DMS114 treated with DMSO at 0.1 percent for 48 hours (cell line): ENCODE measurements around the gene CPTP.

Experiments used
- DNase-seq: peaks from one replicate; lab custom pipeline; 2025; ENCODE audit not compliant: unreplicated experiment; lab: John Stamatoyannopoulos, UW

The CPTP gene

DNA sequence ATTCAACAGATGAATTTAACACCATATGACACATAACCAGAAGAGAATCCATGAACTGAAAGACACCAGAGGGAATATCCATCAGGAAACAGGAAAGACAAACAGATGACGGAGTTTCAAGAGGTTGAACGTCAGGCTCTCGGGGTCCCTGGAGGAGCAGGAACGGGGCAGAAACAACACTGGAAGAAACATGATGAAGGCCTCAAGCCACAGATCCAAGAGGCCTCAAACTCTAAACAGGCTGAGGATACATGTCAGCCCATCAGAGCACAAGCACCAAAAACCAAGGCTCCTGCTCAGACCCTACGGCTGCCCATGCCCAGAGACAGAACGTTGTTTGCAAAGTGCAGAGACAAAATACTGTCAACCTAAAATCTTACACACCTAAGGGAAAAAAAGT is 7.2 kb upstream of the CPTP start:
- DNase-seq, result no peak

DNA sequence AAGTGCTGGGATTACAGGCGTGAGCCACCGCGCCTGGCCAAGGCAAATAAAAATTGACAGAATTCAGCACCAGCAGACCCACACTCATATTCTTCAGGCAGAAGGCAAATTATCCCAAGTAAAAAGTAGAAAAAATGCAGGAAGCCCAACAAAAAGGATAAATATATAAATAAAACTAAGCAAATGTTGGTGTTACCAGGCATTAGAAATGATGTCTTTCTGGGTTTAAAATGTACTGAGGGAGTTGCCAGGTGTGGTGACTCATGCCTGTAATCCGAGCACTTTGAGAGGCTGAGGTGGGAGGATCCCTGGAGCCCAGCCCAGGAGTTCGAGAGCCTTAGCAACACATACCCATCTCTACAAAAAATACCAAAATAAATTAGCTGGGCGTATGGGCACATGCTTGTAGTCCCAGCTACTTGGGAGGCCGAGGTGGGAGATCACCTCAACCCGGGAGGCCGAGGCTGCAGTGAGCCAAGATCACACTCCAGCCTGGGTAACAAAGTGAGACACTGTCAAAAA is 6.4 kb upstream of the CPTP start:
- no peak for DNase-seq

DNA sequence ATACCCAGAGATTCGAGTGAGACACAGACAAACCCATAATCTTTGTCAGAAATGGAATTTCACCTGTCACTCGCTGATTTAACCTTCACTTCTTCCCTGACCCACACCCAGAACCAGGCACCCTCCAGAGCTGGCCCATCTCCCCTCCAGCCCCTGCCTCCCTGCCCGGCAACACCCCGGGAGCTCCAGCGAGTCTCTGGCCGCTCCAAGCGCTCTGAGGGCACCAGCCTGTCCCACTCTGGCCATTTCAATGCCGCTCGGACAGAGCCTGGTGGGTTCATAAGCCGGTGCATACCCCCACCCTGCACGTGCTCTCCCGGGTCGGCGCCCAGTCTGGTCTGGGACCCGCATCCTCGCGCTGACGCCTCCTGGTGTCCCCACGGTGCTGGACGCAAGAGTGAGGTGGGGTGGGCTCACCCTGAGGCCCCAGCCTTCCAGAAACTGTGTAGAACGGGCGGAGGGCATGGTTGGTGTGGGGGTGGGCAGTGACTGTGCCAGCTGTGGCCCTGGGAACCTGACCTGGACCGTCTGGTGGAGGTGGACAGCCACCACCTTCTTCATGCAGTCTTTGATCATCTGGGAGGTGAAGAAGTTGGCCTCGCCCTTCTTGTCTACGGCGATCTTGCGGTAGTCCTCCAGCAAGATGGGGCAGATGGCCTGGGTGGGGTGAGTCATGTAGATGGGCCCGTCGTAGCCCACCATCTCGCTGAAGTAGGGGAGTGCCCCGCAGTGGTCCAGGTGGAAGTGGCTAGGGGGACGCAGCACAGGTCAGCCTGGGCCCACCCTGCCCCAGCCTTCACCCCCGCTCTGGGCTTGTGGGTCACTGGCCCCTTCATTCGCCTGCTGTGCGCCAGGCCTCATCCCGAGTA is 5.6 kb upstream of the CPTP start:
- DNase-seq, result no peak

DNA sequence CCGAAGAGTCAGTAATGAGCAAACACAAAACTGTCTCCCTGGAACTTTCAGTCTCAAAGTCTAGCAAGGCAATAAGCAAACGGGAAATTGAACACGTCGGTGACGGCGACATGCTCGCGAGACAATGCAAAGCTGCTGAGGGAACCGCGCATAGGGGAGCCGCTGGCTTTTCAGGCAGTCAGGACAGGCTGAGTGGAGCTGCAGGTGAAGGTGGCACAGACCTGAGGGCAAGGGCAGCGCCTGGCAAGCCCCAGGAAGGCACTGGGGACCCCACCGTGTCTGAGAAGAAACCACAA is 5.0 kb upstream of the CPTP start:
- DNase-seq, result no peak

DNA sequence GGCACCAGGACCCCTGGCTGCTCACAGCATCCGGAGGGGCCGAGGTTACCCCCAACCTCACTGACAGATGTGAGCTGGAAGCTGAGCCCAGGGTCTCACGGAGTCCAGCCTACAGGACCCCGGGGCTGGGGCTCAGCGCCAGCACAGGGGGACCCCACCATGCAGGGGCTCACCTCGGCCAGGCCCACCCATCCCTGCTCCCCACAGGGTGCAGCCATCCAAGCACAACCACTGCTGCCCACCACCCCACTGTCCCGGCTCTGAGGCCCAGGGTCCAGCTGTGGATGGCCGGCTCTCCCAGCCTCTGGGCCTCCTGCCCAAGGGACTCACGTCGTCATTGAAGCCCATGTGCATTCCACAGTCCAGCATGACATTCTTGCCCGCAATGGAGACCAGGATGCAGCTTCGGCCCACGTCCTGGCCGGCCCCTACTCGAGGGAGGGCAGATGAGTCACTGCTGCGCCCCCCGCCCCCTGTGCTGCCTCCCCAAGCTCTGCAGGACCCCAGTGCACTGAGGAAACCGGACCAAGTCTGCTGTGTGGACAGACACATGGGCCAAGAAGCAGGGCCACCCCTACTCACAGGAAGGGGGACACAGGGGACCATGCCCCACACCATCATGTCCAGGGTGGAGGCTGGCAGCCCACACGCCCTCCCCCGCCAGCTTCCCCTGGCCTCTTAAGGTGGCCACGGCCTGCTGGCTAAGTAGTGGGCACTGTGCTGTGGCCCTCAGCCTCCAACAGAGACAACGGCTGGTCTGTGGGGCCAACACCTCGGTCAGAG is 3.7 kb upstream of the CPTP start:
- no peak for DNase-seq

DNA sequence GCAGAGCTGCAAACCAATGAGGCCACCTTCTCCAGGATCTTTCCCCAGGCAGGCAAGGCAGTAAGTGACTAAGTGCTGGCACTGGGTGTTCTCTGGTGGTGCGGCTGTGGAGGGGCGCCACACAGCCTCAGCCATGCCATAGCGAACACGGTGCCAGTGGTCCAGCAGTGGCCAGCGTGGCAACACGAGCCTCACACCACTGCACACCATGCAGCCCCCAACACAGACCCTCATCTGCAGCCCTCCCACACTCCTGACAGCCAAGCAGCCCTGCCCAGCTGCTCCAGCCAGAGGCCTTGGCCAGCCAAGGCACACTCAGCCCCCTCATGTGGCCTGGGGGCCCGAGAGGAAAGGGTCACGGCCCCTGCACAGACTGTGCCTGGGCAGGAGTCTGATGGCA is 3.1 kb upstream of the CPTP start:
- DNase-seq, result no peak

DNA sequence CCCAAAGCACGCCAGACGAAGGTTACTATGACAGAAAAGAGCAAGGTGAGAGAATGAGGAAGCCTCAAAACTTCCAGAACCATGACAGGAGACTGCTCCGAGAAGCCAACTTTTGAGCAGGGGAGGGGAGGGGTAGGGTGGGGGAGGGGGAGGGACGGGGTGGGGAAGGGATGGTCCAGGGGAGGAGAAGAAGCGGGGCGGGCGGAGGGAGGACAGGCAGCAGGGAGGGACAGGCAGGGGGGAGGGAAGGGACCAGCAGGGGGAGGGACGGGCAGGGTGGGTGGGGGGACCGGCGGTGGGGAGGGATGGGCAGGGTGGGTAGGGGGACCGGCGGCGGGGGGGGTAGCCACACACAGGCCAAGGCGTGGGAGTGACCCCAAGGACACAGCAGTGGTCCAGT is 2.2 kb upstream of the CPTP start:
- DNase-seq, result no peak

DNA sequence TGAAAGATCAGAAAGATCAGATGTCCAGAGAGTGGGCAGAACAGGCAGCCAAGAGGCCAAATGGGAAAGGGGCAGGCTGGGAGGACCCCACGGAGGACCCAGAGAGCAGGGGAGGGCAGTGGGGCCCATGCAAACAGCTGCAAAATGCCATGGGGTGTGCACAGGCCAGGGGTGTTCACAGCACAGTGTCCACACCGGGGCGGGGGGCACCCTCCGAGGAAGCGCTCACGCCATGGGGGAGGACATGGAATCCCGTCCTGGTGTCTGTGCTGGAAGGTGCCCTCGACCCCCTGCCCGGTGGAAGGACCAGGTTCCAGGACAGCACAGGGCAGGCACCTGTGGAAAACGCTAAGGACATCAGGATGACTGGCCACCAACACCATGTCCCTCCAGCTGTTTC is 1.6 kb upstream of the CPTP start:
- no peak for DNase-seq

DNA sequence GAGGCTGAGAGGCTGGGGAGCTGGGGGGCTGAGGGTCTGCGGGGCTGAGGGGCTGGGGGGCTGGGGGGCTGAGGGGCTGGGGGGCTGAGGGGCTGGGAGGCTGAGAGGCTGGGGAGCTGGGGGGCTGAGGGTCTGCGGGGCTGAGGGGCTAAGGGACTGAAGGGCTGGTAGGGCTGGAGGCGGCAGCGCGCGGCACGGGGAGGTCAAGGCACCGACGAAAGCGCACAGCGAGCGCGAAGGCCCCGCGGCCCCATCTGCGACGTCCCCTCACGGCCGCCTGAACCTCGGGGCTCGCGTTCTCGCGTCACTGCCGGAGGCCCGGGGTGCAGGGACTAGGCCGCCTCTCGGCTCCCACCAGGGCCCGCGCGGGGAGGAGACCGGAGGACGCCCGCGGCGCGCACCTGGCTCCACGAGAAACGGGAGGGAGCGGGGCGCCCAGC is 498 bp upstream of the CPTP start:
- no peak for DNase-seq

DNA sequence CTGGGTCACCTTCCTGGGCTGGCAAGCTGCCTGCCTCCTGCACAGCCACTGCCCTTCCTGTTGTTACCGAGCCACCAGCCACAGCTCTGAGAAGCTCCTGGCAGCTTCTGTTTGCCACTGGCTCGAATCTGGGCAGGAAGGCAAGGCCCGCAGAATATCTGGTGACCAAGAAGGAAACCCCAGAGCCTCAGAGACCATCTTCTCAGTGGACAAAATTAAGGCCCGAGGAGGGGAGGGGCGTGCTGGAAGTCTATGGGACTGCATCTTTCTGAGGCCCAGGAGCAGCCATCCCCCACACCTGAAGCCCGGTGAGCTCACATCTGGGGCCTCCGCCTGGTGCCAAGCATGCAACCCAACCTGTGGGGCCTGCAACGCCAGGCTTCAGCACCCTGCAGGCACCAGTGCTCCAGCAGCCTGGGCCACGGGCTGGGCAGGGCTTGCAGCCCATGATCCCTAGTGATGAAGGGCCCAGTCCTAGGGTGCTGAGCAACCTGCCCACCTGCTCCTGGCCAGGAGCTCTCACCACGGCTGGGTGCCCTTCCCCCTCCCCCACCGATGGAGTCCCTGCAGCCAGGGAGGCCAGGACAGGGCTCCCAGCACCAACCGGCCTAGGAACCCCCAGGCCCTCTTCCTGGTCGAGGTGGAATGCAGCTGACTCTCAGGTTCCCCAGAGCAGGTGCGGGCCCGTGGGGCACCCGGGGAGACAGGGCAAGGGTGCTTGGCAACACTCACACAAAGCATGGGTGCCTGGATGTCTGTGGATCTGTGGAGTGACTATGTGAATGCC is 879 bp downstream of the CPTP start:
- no peak for DNase-seq

DNA sequence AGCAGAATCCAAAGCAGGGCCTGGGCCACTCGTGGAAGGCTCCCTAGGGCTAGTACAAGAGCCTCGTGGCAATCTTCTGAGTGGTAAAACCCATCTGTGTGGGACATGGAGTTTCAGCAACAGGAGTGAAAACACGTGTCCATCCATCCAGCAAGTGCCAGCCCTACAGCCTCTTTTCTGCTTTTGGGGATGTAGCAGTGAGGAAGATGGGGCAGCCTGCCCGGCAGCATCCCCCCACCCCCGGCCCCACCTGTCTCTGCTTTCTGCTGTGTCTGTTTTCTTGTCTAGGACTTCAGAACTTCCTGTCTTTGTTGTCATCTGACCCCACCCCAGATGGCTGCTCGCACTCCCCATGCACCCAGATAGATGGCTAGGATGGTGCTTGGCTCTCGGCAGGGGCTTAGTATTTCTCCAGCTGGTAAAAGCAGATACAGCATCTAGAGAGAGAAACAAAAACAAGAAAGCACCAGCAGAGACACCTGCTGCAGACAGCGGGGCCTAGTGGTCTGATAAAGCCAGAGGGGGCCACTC is 1.5 kb downstream of the CPTP start:
- DNase-seq, result no peak

DNA sequence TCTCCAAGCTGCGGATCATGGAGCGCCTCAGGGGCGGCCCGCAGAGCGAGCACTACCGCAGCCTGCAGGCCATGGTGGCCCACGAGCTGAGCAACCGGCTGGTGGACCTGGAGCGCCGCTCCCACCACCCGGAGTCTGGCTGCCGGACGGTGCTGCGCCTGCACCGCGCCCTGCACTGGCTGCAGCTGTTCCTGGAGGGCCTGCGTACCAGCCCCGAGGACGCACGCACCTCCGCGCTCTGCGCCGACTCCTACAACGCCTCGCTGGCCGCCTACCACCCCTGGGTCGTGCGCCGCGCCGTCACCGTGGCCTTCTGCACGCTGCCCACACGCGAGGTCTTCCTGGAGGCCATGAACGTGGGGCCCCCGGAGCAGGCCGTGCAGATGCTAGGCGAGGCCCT is 2.7 kb downstream of the CPTP start:
- no peak for DNase-seq

DNA sequence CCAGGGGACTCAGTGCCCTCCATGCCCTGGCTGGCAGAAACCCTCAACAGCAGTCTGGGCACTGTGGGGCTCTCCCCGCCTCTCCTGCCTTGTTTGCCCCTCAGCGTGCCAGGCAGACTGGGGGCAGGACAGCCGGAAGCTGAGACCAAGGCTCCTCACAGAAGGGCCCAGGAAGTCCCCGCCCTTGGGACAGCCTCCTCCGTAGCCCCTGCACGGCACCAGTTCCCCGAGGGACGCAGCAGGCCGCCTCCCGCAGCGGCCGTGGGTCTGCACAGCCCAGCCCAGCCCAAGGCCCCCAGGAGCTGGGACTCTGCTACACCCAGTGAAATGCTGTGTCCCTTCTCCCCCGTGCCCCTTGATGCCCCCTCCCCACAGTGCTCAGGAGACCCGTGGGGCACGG is 3.7 kb downstream of the CPTP start:
- no peak for DNase-seq

DNA sequence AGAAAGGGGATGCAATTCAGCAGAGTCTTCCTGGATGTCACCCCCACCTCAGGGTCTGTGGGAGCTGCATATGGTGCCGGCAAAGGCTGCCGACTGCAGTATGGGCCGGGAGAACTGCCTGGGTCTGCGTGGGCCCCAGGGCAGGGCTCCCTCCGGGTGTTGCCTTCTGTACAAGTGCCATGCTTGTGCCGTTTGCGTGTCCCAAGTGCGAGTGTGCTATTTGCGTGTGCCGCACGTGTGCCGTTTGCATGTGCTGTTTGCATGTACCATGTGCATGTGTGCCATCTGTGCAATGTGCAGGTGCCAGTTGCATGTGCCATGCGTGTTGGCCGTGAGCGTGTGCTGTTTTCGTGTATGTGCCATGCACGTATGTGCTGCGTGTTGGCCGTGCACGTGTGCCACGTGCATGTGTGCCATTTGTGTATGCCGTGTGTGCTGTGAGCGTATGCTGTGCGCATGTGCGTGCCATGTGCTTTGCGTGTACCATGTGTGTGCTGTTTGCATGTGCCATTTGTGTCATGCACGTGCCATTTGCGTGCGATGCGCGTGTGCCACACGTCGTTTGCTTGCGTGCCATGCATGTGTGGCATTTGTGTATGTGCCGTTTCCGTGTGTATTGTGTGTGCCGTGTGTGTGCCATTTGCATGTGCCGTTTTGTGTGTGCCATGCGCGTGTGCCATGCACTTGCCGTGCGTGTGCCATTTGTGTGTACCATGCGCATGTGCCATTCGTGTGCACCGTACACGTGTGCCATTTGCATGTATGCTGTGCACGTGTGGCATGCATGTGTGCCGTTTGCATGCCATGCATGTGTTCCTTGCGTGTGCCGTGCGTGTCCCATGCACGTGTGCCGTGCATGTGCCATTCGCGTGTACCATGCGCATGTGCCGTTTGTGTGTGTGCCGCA is 5.0 kb downstream of the CPTP start:
- DNase-seq, result no peak

DNA sequence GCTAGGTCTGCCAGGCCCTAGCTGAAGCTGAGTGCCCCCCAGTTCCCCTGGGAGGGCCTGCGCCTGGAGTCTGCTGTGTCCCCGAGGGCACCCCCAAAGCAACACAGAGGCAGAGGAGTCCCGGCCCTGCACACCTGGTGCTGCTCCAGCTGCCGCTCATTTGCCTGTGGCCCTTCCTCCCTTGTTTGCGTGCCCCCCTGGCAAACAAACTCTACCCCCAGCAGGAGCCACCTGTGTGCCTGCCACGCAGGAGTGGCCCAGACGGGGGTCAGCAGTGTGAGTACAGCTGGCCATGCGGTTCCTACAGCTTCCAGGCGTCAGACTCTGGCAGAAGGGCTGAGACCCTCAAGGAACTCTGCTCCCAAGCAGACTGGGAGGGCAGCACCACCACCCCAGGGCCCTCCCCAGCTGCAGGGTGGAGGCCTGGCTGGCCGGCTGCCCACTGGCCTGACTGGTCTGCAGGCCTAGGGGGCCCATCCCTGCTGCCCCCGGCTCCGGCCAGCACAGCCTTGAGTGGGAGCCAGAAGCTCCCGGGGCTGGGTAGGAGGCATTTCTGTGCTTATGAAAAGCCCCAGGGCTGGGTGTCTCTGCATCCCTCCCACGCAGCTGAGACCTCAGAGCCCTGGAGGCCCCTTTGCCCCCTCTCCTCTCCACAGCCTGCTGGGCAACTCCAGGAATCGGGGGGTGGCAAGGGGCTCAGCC is 5.9 kb downstream of the CPTP start:
- no peak for DNase-seq

DNA sequence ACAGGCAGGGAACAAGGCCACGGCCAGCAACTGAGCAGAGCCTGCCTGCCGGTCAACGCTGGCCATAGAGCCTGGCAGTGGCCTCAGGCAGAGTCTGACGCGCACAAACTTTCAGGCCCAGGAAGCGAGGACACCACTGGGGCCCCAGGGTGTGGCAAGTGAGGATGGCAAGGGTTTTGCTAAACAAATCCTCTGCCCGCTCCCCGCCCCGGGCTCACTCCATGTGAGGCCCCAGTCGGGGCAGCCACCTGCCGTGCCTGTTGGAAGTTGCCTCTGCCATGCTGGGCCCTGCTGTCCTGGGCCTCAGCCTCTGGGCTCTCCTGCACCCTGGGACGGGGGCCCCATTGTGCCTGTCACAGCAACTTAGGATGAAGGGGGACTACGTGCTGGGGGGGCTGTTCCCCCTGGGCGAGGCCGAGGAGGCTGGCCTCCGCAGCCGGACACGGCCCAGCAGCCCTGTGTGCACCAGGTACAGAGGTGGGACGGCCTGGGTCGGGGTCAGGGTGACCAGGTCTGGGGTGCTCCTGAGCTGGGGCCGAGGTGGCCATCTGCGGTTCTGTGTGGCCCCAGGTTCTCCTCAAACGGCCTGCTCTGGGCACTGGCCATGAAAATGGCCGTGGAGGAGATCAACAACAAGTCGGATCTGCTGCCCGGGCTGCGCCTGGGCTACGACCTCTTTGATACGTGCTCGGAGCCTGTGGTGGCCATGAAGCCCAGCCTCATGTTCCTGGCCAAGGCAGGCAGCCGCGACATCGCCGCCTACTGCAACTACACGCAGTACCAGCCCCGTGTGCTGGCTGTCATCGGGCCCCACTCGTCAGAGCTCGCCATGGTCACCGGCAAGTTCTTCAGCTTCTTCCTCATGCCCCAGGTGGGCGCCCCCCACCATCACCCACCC is 6.7 kb downstream of the CPTP start, which contains the start of gene TAS1R3:
Gene TAS1R3, plus strand, starts transcription at position 213 of the 898 bp plus-strand sequence. Its CDS starts 66 bp downstream, at position 279.
- DNase-seq, result no peak

DNA sequence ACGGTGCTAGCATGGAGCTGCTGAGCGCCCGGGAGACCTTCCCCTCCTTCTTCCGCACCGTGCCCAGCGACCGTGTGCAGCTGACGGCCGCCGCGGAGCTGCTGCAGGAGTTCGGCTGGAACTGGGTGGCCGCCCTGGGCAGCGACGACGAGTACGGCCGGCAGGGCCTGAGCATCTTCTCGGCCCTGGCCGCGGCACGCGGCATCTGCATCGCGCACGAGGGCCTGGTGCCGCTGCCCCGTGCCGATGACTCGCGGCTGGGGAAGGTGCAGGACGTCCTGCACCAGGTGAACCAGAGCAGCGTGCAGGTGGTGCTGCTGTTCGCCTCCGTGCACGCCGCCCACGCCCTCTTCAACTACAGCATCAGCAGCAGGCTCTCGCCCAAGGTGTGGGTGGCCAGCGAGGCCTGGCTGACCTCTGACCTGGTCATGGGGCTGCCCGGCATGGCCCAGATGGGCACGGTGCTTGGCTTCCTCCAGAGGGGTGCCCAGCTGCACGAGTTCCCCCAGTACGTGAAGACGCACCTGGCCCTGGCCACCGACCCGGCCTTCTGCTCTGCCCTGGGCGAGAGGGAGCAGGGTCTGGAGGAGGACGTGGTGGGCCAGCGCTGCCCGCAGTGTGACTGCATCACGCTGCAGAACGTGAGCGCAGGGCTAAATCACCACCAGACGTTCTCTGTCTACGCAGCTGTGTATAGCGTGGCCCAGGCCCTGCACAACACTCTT is 7.6 kb downstream of the CPTP start:
- DNase-seq, result no peak
